Type B pancreatic cell (in vitro differentiated cells): Measurements from ENCODE around the gene TBCB. TPM values are rescaled to one million over a fixed set of nuclear protein-coding genes. Genes with fewer than 3 reads are reported as not detected.
"Not testable (repeated sequence)": the region's sequence is repeated elsewhere in the genome, so short reads cannot be mapped to it uniquely, and the experiment has no call there.

Experiments
- DNase-seq: peaks from one replicate; pipeline ENCODE4 v3.0.0; 2021; ENCODE audit warnings: mixed read lengths; ENCODE audit not compliant: unreplicated experiment; ENCODE audit errors: extremely low spot score
- H3K27ac Mint-ChIP-seq: 2 replicates; pipeline ENCODE4 v1.8.0; 2021; ENCODE audit warnings: mild to moderate bottlenecking, mixed read lengths
- H3K27me3 Mint-ChIP-seq: 2 replicates; pipeline ENCODE4 v1.8.0; 2021; ENCODE audit warnings: mixed read lengths
- H3K36me3 Mint-ChIP-seq: 2 replicates; pipeline ENCODE4 v1.8.0; 2021; ENCODE audit warnings: mixed read lengths
- H3K4me1 Mint-ChIP-seq: one replicate; pipeline ENCODE4 v1.8.0; 2021; ENCODE audit warnings: mixed read lengths; ENCODE audit not compliant: unreplicated experiment
- H3K4me3 Mint-ChIP-seq: 2 replicates; pipeline ENCODE4 v1.8.0; 2021; ENCODE audit warnings: mild to moderate bottlenecking, mixed read lengths
- H3K9me3 Mint-ChIP-seq: 2 replicates; pipeline ENCODE4 v1.8.0; 2021; ENCODE audit warnings: mixed read lengths
- total RNA-seq: library from RNA; stranded (reverse); gene quantifications from 2 replicates; pipeline ENCODE4 v1.2.1, GENCODE V29; 2021; ENCODE audit warnings: low replicate concordance
- TF ChIP-seq, protein P1 (sequence below): fragments of 200-600 bp; sonication (generic); conservative IDR thresholded peaks from 2 replicates; pipeline ENCODE4 v1.5.0; 2021; ENCODE audit warnings: antibody characterized with exemption, mild to moderate bottlenecking

The TBCB gene
- total RNA-seq, 1 donor from 2014 or later, result 148 TPM

DNA sequence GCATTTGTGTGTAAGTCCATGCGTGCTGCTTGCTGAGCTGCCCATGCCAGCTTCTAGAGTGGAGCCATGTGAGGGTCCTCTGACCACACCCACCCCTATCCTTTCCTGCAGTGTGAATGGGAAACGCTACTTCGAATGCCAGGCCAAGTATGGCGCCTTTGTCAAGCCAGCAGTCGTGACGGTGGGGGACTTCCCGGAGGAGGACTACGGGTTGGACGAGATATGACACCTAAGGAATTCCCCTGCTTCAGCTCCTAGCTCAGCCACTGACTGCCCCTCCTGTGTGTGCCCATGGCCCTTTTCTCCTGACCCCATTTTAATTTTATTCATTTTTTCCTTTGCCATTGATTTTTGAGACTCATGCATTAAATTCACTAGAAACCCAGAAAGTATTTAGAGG lies 10.3 kb downstream of the TBCB start:
- H3K4me1 Mint-ChIP-seq, result peaks cover 6% of the 10 kb centered on the region
- DNase-seq, result no peak
- H3K36me3 Mint-ChIP-seq, result no peaks in the 10 kb centered on the region
- H3K27ac Mint-ChIP-seq, result no peak overlapping the region
- H3K9me3 Mint-ChIP-seq, result no peaks in the 10 kb centered on the region
- no peaks in the 10 kb centered on the region for H3K27me3 Mint-ChIP-seq
- H3K4me3 Mint-ChIP-seq, result no peak overlapping the region
- TF ChIP-seq, protein P1, sequence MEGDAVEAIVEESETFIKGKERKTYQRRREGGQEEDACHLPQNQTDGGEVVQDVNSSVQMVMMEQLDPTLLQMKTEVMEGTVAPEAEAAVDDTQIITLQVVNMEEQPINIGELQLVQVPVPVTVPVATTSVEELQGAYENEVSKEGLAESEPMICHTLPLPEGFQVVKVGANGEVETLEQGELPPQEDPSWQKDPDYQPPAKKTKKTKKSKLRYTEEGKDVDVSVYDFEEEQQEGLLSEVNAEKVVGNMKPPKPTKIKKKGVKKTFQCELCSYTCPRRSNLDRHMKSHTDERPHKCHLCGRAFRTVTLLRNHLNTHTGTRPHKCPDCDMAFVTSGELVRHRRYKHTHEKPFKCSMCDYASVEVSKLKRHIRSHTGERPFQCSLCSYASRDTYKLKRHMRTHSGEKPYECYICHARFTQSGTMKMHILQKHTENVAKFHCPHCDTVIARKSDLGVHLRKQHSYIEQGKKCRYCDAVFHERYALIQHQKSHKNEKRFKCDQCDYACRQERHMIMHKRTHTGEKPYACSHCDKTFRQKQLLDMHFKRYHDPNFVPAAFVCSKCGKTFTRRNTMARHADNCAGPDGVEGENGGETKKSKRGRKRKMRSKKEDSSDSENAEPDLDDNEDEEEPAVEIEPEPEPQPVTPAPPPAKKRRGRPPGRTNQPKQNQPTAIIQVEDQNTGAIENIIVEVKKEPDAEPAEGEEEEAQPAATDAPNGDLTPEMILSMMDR, result no peak

- no peaks in the 10 kb centered on the region for H3K9me3 Mint-ChIP-seq
- no peak for DNase-seq
- H3K27ac Mint-ChIP-seq, result peak overlapping the region; percentile 87
- no peaks in the 10 kb centered on the region for H3K36me3 Mint-ChIP-seq
- no peaks in the 10 kb centered on the region for H3K27me3 Mint-ChIP-seq
- H3K4me3 Mint-ChIP-seq, result peak overlapping the region; percentile 91
- peaks cover 10% of the 10 kb centered on the region for H3K4me1 Mint-ChIP-seq
- TF ChIP-seq, protein P1, result no peak
Observed at GRCh38 chr19:36128392-36128736, 13.1 kb downstream of the TBCB start.

DNA sequence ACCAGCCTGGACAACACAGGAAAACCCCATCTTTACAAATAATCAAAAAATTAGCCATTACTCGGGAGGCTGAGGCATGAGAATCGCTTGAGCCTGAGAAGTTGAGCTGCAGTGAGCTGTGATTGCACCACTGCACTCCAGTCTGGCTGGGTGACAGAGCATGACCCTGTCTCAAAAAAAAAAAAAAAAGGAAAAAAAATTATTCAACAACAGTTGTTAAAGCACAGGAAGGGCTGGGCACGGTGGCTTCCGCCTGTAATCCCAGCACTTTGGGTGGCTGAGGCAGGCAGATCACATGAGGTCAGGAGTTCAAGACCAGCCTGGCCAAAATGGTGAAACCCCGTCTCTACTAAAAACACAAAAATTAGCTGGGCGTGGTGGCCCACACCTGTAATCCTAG lies 16.0 kb downstream of the TBCB start:
- H3K27ac Mint-ChIP-seq, result peak overlapping the region; percentile 90
- not testable (repeated sequence) for H3K4me1 Mint-ChIP-seq, H3K36me3 Mint-ChIP-seq, H3K4me3 Mint-ChIP-seq, H3K27me3 Mint-ChIP-seq, DNase-seq, H3K9me3 Mint-ChIP-seq

DNA sequence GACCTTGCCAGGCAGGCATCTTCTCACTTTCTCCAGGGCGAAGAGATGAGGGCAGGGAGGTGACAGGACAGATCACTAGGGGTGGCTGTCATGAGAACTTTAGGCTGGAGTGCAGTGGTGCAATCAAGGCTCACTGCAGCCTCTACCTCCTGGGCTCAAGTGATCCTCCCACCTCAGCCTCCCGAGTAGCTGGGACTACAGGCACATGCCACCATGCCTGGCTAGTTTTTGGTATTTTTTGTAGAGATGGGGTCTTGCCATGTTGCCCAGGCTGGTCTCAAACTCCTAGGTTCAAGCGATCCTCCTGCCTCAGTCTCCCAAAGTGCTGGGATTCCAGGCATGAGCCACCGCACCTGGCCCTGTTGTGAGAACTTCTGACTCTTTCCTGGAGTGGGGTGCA lies 19.6 kb downstream of the TBCB start:
- H3K36me3 Mint-ChIP-seq, H3K27me3 Mint-ChIP-seq, H3K4me3 Mint-ChIP-seq, H3K9me3 Mint-ChIP-seq, H3K4me1 Mint-ChIP-seq, DNase-seq, H3K27ac Mint-ChIP-seq: not testable (repeated sequence)

GRCh38 chr19:36136964-36137686 lies 21.9 kb downstream of the TBCB start:
- TF ChIP-seq, protein P1, result no peak
- no peak for DNase-seq
- Mint-ChIP-seq H3K4me3 (peak overlapping the region; percentile 66), H3K36me3 (peaks cover 9% of the 10 kb centered on the region), H3K27ac (peak overlapping the region; percentile 93), H3K27me3 (no peaks in the 10 kb centered on the region), H3K4me1 (peaks cover 9% of the 10 kb centered on the region), H3K9me3 (peaks cover 5% of the 10 kb centered on the region)

DNA sequence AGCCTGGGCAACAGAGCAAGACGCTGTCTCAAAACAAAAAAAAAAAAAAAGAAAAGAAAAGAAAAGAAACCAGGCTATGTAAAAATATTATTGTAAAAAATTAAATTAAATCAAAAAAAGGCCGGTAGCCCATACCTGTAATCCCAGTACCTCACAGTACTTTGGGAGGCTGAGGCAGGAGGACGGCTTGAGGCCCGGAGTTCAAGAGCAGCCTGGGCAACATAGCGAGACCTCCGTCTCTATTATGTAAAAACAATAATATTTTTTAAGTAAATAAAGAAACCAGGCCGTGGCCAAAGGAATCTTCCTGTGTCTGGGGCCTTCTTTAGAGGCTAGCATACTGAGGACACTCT lies 23.8 kb downstream of the TBCB start:
- TF ChIP-seq, protein P1, result no peak
- H3K9me3 Mint-ChIP-seq, result peaks cover 5% of the 10 kb centered on the region
- H3K27me3 Mint-ChIP-seq, result no peaks in the 10 kb centered on the region
- peaks cover 16% of the 10 kb centered on the region for H3K36me3 Mint-ChIP-seq
- H3K4me1 Mint-ChIP-seq, result peaks cover 9% of the 10 kb centered on the region
- DNase-seq, result no peak
- H3K4me3 Mint-ChIP-seq, result peak overlapping the region; percentile 92
- peak overlapping the region; percentile 98 for H3K27ac Mint-ChIP-seq
